Eye (tissue), 1 donor: ENCODE results near the gene TRMT11.

Source experiments
- DNase-seq: peaks from one replicate; pipeline ENCODE4 v3.0.0-alpha.2; 2015

TRMT11 gene

GRCh38 chr6:126077810-126078776 is 91.8 kb downstream of the TRMT11 start:
- no peak for DNase-seq

- DNase-seq, result no peak
Measured at GRCh38 chr6:126083875-126084274, 97.5 kb downstream of the TRMT11 start.

GRCh38 chr6:126086560-126086959 is 100.2 kb downstream of the TRMT11 start:
- no peak for DNase-seq
